Epidermal melanocyte (primary cell): ENCODE data around the gene ADH7.
A peak's percentile ranks its signal among the peaks of the same experiment; 100 is the strongest.

Experiments used
- DNase-seq: peaks from one replicate; pipeline ENCODE4 v3.0.0; 2011; ENCODE audit warnings: low spot score; ENCODE audit not compliant: insufficient read length

Gene ADH7

GRCh38 chr4:99435154-99435553, at the start of gene ADH7:
ADH7 (minus strand) TSS chr4:99435342; CDS start chr4:99435233, 109 bp downstream.
- no peak for DNase-seq

GRCh38 chr4:99483636-99484035, 48.5 kb upstream of the ADH7 start:
- DNase-seq: no peak

DNA sequence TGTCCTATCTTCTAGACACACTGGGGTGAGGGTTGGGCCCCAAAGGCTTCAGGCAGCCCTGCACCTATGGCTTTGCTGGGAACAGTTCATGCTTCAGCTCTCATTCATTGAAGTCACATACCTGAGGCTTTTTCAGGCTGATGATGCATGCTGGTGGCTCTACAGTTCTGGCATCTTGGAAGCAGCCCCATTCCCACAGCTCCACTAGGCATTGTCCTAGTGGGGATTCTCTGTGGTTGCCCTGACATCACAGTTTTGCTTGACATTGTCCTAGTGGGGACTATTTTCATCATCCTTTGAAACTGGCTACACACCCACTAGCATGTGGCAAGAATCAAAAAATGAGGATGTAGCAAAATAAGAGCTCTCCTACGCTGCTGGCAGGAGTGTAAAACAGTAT, 38.0 kb upstream of the ADH7 start:
- no peak for DNase-seq

DNA sequence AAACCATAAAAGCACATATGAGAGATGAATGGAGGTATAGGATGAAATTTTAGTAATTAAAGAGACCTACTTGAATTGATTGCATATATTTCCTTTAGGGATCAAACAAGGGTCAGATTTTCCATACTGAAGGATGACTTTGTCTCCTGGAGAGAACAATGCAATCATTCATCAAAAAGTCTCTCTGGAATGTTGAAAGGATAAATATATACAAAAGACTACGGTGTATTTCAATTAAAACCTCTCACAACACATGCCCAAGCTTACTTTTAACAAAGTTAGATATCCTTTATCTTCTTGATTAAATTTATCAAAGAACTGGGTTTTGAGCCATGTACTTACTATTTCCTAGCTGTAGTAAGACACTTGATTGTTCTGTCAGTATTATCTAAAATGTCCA, 36.8 kb upstream of the ADH7 start:
- DNase-seq: no peak

GRCh38 chr4:99471349-99471748, 36.2 kb upstream of the ADH7 start:
- DNase-seq: no peak

GRCh38 chr4:99468889-99469288, 33.7 kb upstream of the ADH7 start:
- no peak for DNase-seq

- DNase-seq: no peak
These were observed 32.7 kb upstream of the ADH7 start for GRCh38 chr4:99467887-99468286.

- DNase-seq: no peak
These were observed 28.4 kb upstream of the ADH7 start for GRCh38 chr4:99463566-99463965.

DNA sequence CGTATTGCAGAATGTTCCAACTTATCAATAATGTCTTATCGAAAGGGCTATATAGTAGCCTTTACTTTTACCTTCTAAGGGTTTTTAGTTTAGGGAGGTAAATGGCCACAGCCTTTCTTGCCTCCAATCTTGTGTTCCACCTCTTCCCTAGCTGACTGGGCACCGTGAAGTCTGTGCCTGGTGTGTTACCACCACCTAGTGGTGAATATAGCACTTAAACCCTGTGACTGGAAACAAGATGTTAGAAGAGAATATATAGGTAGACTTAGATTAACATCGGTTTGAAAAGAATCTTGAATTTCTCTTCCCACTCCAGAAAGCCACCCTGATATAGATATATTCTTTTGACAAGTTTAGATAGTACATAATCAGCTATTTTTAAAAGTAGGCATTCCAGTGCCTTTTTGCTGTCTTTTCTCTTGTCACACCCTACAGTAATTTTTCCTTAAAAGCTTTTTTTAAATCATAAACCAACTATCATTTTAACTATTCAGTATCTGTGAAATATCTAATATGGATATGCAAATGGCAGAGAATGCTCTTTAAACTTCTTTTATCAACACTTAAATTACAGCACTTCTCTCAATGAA, 27.8 kb upstream of the ADH7 start:
- peak; percentile 71 for DNase-seq

DNA sequence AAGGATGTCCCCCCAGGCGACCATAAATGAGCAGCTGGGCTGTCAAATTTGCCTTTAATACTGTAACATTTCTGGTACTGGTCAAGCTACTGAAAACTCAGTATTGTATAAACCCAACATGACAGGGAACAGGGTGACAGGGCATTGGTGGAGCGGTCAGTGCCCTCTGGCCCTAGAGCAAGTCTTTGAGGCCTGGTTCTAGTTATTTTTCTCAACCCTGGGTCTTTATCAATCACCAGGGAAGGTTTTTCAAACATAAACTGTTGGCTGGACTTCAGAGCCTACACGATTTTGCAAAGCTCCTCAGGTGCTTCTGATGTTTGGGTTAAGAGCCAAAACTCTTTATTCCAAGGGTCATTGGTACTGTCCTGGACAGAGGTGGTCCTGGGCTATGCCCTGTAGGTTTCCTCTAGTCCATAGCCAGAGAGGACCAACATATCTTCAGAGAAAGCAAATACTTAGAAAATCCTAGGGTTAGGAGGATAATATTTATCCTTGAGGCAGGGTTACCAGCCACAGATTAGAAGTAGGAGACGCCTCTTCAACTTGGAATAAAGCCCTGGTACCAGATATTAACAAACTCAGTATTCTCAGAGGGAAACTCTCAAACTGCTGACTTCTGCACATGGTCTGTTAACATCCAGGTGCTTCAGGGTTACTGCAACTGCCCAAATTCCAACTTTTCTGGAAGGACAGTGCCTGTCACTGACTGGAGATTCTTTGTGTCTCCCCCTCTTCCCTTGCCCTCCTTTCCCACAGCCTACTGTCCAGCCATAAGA, 26.7 kb upstream of the ADH7 start:
- no peak for DNase-seq

GRCh38 chr4:99459546-99460042, 24.5 kb upstream of the ADH7 start:
- DNase-seq: no peak

DNA sequence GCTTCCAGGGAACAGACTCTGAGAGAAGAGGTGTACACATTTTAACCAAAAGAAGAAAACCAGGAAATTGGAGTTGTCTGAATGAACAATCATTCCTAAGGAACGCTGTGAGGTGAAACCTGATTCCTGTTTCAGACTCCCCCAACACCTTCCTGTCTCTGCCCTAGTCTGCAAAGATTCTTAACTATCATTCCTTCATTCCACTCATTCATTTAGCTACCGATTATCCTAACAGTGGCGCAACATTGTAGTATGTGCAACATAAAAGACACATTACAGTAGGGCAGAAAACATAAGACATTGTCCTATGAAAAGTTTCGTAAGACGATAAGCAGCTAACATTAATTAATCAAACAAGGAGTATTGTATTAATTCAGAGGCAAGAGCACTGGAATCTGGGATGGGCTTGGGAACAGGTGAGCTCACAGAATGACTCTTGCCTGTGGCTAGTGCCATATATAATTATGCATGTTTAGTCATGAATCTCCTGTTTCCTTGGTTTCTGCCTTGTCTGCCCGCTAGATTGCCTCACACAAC, 23.8 kb upstream of the ADH7 start:
- DNase-seq: no peak

- DNase-seq: no peak
These were observed 22.5 kb upstream of the ADH7 start for GRCh38 chr4:99457676-99458075.

DNA sequence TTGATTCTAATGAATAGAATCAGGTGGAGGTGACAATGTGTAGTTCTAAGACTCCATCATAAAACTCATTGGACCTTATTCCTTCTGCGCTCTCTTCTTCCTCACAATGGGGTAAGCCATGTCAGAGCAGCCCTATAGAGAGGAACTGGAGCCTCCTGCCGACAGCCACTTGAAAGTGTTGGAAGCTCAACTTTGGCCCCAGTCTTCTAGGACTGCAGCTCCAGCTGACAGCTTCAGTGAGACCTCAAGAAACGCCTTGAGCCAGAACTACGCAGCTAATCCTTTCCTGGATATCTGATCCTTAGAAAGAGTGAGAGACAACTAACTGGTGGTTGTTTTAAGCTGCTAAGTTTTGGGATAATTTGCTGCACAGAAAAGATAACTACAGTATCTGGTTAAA, 22.1 kb upstream of the ADH7 start:
- no peak for DNase-seq

GRCh38 chr4:99447513-99447912, 12.4 kb upstream of the ADH7 start:
- no peak for DNase-seq

- DNase-seq: no peak
These were observed 11.9 kb upstream of the ADH7 start for GRCh38 chr4:99447079-99447478.

- DNase-seq: peak; percentile 28
These were observed 3.3 kb upstream of the ADH7 start for GRCh38 chr4:99438405-99438780.

GRCh38 chr4:99437723-99438404, 2.7 kb upstream of the ADH7 start:
- DNase-seq: no peak

DNA sequence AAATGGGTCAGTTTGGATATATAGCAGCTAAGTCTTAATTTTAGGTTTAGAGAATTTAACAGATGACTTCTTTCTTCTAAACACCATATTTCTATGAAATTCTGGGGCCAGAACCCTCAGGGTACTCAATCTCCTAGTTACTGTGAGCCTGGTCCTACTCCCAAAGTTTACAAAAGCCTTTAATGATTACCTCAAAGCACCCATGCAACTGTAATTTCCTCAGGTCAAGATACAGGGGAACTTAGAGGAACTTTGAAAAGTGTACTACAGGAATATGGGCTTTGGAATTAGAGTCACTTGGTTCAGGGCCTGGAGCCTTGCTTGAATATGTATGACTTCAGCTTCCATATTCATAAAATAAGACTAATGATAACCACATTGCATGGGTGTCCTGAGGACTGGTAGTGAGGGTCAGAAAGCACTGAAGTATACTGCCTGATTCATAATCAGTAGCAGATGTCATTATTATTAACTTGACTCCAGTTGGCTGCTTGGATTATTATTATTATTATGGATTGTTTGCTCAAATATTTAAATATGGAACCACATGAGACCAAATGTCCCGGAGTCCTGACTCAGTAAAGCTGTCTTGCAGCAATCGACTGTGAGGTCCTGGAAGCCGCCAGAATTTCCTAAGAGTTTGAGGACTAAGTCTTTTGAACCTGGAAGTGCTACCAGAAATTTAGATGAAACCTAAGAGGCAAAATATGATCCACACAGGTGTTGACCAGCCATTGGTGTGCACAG, 2.0 kb upstream of the ADH7 start:
- DNase-seq: no peak

- no peak for DNase-seq
These were observed 1.3 kb upstream of the ADH7 start for GRCh38 chr4:99436462-99436861.

DNA sequence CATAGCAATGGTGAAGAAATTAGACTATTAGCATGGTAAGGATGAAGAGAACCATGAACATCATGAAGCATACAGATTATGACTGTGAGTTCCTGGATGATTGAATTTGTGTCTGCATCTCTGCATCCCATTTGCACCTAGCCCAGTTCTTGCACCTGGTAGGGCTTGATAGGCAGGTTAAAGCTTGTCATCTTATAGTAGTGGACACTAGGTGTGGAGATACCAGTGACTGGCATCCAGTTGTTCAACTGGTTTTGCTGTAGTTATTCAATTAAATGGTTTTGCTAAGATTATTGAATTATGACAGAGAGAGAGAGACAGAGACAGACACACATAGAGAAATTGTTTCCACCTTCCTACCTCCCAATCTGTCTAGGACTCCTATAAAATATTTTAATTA, 5.0 kb downstream of the ADH7 start:
- no peak for DNase-seq

DNA sequence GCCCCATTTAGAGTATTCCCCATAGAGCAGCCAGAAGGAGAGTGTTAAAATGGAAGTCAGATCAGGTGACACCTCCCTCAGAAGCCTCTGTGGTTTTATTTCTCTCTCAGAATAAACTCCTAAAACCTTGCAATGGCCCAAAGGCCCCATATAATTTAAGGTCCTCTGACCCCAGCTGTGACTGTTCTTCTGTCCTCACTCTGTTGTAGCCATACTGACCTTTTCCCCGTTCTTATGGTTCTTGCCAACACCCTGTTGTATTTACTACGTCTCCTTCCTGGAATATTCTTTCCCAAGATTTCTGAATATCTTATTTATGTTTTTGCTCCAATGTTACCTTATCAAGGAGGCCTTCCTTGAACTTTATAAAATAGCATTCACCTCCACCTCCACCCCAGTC, 18.0 kb downstream of the ADH7 start:
- DNase-seq: no peak
